NCI-H748 (cell line): ENCODE results near the gene FAM117B.

Experiments used
- DNase-seq: peaks from one replicate; lab custom pipeline; 2025; ENCODE audit not compliant: unreplicated experiment; lab: John Stamatoyannopoulos, UW

The FAM117B gene

DNA sequence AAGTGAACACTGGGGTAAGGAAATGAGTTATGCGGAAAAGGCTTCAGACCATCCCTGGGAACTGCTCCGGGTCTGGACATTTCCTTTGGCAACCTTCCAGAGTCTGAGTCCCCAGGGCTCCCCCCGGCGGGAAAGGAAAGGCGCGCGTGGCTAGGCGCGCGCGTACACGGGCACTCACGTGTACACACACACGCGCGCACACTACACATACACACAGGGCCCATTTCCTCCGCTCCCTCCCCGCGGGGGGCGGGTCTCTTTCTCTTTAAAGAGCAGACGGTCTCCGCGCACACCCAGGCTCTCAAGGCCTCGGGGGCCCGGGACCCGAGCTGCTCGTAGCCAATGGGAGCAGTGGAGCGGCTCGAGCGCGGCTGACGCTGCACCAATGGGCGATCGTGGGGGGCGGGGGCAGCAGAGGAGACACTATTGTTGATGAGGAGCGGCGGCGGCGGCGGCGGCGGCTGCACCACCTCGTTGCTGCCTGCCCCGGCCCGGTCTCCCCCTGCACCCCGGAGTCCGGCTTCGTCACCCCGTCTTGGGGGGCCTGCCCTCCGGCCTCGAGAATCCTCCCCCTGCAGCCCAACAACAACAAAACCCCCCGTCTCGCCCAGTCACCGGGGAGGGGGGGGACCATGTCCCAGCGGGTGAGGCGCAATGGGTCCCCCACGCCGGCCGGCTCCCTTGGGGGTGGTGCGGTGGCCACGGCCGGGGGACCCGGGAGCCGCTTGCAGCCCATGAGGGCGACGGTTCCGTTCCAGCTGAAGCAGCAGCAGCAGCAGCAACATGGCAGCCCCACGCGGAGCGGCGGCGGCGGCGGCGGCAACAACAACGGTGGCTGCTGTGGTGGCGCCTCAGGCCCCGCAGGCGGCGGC is at the start of gene FAM117B:
TSS of gene FAM117B (plus strand) at position 414 of the 872 bp plus-strand sequence. CDS start at position 633, 219 bp downstream.
- peak; percentile 100 for DNase-seq

DNA sequence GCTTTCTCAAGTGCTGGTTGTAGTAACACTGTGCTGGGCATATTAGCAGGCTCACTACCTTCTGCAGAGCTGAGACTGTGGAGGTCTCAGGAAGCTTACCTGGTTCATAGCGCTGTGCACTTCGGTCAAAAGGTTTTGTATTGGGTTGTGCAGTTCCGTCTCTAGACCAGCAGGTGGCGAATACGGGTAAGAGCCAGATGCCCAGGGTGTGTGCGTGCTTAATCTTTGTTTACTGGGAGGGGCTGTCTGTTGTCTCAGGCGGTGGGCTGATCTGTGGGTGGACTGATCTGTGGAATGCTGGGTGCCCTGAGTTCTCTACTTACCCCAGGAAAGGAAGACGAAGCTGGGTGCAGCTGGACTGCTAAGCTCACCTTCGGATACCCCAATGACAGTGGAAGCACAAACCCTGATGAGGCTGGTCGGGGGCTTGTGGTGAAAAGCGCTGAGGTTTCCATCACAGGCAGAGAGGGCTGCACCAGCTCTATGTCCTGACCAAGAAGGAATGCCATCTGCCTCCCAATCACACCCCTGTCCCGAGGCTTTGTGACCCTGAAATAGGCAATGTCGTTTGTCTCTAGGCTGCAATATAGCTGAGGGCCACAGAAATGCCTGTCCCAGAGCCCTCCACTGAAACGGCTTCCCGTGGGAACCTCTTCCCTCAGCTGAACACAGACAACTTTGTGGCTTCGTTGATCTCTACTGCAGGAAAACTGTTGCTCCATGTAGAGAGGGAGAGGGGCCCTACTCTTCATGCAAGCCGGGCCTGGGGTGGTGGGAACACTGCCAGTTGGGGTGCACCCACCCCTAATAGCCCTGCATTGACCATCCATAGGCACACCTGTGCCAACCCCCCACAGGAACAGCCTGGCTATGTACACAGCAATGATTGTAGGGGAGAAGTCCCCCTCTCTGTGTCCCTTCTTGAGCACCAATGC is 45.9 kb upstream of the FAM117B start:
- peak; percentile 94 for DNase-seq

DNA sequence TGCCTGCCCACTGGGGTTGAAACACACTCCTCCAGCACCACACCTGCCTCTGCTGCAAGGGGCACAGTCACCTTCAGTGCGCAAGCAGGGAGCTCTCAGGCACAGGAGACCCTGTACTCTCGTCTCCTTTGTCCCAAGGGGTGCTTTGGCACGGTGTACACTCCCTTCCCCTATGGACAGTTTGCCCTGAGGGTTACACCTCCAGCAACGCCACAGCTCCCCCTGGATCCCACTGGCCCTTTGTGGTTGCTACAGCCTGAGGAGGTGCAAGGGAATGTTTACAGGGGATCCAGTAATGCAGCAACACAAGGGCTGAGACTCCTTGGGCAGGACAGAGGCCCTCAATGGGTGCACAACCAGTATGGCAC is 45.2 kb upstream of the FAM117B start:
- no peak for DNase-seq

DNA sequence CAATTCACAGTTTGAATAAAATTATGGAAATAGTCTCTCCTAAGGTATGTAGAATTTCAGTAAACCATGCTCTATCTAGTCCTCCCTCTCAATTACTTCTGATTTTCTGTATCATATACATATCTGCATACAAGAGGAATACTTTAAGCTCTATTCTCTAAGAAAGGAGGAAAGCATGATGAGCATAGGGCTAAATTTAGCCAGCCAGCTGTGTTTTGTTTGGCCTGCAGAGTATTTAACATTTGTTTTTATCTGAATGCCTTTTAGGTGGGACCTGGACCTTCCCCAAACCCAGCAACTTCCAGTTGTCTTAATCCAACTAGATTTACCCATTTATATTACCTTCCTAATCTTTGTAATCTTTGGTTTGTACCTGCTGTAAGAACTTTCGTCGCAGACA is 42.2 kb upstream of the FAM117B start:
- no peak for DNase-seq

DNA sequence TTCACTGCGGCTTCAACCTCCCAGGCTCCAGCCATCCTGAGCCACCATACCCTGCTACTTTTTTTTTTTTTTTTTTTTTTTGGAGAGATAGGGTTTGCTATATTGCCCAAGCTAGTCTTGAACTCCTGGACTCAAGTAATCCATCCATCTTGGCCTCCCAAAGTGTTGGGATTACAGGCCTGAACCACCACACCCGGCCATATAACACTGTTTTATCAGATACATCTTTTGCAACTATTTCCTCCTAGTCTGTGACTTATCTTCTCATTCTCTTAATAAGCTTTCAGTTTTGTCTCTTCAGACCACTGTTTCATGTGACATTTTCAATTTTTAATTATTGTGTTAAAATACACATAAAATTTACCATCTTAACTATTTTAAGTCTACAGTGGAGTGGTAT is 35.7 kb upstream of the FAM117B start:
- no peak for DNase-seq

DNA sequence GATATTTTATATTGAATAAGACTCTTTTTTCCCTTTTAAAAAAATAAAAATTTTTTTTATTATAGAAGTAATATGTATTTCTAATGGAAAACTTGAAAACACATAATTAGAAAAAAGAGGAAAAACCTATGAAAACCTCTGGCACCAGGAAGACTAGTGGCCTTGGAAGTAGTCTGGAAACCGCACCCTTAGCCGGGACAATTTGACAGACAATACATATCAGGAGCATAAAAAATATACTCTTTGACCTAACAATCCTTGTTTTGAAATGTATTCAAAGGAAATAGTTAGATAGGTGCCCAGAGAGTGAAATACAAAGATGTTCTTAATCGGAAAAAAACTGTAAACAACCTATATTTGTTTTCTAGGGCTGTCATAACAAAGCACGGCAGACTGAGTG is 34.9 kb upstream of the FAM117B start:
- no peak for DNase-seq

DNA sequence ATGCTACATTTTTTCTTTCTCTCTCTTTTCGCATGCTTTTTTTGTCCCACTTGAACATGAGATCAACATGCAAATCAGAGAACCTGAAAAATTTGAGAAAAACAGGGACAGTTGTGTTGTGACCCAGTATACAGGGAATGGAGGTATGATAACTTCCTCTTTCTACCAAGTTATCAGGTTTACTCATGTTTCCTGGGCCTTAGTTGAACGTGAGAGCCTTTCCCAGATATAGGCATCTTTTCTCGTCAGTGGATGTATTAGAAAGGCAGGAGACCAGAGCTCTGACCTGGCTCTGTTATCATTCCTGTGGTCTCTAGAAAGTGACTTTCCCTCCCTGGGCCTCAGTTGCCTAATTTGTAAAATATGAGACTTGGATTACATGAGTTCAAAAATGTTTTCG is 30.1 kb upstream of the FAM117B start:
- no peak for DNase-seq

DNA sequence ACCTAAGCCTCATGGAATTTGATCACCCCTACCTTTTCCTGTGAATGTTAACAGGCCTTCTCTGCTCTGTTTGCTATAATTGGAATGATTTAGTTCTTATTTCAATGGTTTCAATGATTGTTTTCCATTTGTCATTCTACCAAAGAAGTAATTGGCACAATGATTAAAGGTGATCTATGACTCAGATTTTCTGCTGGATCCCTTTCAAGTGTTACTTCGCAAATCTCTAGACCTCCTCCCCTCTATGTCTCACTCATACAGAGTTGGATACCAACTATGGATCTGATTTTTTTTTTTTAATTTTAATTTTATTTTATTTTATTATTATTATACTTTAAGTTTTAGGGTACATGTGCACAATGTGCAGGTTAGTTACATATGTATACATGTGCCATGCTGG is 29.6 kb upstream of the FAM117B start:
- no peak for DNase-seq

DNA sequence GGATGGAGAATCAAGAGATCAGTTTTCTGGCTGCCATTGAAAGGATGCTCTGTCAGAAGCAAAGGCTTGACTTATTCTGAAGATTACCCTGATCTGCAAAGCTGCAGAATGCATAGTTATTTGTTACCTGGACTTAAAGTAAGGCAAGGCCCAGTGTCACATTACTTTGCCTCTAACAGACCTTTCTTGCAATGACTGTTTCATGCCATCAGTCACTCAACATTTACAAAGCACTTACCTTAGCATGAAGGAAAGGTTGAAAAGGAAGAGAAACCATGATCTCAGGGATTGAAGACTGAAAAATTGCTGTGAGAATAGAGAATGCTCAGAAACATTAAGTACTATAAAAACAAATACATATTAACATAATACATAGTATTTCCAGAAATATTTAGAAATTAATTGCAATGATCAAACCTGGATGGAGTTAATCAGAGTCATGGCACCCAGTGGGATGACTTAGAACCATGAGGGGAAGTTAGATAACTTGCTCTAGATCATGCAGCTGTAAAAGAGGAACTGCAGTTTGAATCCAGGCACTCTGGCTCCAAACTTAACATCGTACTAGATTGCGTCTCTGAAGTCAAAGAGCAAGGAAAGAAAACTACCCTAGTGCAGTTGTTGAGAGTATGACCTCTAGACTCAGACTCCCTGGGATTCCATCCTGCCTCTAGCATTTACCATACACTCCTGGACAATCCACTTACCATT is 26.5 kb upstream of the FAM117B start:
- no peak for DNase-seq

DNA sequence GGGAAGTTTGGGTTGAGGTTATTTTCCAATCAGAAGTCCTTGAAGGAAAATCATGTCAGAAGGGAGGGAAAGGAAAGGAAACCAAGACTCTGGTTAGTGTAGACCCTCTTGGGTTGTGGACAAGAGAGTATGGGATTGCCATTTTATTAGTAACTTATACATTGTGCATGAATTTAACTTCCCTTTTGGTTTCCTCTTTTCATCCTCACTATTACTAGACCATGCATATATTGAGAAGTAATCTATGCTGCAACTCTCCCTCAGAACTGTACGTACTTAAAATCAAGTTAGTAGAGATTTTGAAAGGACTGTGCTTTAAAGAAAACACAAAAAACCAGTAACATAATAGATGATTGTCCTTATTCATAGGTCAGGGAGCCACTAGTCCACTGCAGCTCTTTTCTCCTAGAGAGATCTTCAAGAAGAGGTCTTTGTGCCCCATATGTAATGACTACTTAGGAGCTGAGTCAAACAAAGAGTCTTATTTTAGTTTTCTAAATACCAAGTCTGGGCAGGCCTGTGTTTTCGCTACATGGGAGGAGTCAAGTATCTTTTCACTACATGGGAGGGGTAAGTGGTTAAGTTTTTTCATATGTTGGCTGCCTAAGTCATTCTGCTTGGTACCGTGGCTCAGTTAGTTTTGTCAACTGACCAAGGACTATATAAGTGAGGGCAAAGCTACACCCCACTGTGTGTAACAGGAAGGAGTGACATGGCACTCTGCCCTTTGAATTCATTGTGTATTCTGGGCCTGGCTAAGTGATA is 25.2 kb upstream of the FAM117B start:
- no peak for DNase-seq

DNA sequence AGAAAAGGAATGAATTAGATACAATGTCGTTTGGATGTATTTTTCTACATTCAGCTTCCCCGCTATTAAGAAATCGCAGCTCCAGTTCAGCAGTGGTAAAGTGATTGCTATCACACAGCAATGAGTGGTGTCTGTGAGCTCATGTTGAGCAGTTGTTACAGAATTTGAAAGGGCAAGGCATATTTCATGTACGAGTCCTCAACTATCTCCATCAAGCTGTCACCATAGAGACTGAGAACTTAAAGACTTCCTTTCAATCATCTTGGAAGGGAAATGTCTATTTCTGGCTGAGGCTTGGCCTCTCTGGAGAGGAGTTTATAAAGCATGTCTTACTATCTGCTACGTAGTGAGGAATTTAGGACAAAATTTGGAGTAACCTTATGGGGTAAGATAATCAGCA is 24.4 kb upstream of the FAM117B start:
- DNase-seq, result no peak

DNA sequence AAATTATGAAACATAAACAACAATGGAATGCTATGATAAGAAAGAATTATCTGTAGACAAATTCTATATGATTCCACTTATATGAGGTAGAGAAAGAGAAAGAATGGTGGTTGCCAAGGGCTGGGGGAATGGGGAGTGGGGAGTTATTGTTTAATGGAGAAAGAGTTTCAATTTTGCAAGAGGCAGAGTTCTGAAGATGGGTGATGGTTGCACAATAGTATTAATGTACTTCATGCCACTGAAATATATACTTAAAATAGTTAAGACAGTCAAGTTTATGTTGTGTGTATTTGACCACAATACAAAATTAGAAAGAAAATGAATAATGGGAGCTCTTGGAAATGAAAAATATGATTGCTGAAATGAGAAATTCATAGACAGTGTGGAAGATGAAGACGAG is 22.6 kb upstream of the FAM117B start:
- DNase-seq, result no peak

DNA sequence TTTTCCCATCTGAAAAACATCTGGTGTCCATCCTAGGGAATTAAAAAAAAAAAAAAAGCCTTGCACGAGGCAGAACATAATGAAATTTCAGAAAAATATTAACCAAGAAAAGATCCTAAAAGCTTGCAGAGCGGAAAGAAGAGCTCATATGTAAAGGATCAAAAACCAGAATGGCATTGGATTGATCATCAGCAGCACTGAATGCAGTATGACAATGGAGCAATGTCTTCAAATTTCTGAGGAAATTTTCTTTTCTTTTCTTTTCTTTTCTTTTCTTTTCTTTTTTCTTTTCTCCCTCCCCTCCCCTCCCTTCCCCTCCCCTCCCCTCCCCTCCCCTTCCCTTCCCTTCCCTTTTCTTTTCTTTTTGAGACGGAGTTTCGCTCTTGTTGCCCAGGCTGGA is 21.3 kb upstream of the FAM117B start:
- DNase-seq, result no peak

DNA sequence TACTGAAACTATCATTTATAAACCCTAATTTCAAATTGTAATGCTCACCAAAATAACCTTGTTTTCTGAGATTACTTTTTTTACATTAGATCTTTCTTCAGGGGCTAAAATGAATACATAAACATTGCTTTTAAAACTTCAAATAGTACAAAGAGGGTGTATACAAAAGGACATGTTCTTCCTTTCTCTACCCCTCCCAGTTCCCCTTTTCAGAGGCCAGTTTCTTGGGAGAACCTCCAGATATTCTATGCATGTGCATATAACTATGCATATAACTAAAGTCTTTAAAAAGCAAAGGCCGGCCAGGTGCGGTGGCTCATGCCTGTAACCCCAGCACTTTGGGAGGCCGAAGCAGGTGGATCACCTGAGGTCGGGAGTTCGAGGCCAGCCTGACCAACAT is 10.6 kb upstream of the FAM117B start:
- DNase-seq, result no peak

DNA sequence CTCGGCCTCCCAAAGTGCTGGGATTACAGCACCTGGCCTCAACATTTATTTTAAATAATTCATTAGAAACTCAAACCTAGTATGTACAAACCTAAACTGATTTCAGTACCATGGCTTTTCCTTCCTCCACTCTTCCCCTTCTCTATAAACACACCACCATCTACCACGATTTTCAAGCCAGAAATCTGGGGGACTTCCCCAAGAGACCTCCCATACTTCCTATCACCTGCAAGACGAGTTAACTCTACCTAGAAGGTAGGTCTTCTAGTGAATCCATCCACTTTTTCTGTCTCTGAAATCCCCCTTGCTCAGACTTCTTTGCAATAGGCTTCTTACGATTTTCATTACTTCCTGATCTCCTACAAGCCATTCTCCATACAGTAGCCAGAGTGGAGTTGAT is 7.7 kb upstream of the FAM117B start:
- no peak for DNase-seq

DNA sequence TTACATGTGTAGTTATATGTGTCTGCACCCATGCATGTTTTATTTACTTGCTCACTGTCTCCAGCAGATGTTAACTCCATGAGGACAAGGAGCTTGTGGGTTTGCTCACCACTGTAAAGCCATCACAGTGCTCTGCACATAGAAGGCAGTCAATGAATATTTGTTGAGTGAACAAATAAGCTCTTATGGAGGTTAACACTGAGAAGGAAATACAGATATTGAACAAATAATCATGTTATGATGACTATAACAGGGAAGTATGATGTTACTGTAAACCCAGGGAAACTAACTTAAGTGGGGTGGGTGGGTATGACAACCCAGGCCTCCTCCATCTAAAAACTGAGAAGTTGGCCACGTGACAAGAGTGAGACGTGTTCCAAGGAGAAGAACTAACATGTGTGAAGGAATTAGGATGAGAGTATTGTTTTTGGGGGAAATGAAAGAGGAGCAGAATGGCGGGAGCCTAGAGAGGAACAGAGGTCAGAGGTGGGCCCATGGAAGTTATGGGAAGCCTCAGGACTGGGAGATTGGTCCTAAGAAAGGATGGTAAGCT is 6.0 kb upstream of the FAM117B start:
- no peak for DNase-seq

DNA sequence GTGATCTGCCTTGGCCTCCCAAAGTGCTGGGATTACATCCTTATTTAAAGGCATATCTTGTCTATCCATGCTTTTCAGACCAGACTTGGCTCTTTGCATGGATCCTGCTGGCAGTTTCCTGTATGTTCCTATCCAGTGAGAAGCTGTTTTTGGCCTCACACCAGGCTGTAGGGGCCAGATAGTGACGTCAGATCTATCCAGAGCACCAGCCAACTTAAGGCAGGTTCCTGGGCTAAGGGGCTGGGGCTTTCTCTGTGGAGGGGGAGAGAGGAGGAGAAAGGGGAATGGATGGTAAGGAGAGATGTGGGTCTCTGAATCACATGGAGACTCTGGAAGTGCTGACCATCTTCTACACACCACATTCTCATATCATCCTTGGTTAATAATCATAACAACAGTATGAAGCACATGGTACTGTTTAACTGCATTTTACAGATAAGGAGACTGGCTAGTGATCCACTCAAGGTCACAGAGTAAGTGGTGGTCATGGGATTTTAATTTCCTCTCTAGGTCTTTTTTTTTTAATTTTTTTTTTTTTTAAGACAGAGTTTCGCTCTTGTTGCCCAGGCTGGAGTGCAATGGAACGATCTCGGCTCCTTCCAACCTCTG is 2.0 kb upstream of the FAM117B start:
- no peak for DNase-seq

DNA sequence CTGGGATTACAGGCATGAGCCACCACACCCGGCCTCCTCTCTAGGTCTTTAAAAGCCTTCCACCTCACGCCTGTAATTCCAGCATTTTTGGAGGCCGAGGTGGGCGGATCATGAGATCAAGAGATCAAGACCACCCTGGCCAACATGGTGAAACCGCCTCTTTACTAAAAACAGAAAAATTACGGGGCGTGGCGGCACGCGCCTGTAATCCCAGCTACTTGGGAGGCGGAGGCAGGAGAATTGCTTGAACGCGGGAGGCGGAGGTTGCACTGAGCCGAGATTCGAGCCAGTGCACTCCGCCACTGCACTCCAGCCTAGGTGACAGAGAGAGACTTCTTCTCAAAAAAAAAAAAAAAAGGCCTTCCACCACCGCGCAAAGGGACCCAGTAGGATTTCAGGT is 1.3 kb upstream of the FAM117B start:
- DNase-seq, result no peak

DNA sequence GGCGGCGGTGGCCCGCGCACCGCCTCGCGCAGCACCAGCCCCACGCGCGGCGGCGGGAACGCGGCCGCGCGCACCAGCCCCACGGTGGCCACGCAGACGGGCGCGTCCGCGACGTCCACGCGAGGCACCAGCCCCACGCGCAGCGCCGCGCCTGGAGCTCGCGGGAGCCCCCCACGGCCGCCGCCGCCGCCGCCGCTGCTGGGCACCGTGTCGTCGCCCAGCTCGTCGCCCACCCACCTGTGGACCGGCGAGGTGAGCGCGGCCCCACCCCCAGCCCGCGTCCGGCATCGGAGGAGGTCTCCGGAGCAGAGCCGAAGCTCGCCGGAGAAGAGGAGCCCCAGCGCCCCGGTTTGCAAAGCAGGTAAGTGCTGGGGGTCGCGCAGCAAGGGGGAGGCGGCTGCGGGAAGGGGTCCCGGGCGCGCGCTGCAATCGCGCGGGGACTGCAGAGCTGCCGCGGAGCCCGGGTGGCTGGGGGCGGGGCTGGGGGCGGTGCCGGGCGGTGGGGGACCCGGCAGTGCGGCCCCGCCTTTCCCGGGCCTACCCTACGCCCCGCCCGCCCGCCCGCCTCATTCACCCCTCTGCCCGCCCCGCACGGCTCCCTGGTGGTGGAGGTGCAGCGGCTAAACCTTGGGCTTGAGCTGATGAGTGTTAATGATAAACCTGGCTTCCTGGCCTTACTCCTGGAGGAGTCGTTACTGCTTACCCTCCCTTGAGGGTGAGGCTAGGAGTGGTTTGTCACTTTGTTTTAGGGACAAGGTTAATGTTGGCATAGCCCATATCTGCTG is 851 bp downstream of the FAM117B start:
- DNase-seq, result peak; percentile 90
